ENCODE results near the gene CRACR2B. TPM values are rescaled to one million over a fixed set of nuclear protein-coding genes. Genes with fewer than 3 reads are reported as not detected.

Gene CRACR2B
- total RNA-seq, 3 donors from 2014 or later = 14.7 to 152 (median 86.2) TPM

DNA sequence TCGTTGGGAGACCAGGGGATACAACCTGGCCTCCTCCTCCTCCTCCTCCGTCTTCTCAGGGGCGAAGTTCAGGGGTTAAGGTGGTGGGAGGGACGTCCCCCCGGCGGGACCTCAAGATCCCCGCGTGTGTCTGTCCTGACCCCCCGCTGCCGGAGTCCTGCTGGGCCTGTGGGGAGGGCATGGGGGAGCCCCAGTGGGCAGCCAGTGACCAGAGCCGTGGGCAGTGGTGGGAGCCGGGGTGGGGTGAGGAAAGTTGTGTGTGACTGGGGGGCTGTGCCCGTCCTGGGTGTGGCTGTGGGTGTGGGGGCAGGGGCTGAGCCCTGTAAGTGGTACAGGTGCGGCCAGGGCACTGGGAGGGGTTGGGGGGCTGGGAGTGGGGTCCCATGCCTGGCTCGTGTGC lies 25.0 kb downstream of the CRACR2B start:
- DNase-seq (ENCODE audit: low spot score in 2 of 2) = no peak
- peak overlapping the region in 1 of 2 donors; percentile 19 for H3K27ac ChIP-seq
- H3K36me3 ChIP-seq = no peaks in the 10 kb centered on the region
- TF ChIP-seq, protein P1, sequence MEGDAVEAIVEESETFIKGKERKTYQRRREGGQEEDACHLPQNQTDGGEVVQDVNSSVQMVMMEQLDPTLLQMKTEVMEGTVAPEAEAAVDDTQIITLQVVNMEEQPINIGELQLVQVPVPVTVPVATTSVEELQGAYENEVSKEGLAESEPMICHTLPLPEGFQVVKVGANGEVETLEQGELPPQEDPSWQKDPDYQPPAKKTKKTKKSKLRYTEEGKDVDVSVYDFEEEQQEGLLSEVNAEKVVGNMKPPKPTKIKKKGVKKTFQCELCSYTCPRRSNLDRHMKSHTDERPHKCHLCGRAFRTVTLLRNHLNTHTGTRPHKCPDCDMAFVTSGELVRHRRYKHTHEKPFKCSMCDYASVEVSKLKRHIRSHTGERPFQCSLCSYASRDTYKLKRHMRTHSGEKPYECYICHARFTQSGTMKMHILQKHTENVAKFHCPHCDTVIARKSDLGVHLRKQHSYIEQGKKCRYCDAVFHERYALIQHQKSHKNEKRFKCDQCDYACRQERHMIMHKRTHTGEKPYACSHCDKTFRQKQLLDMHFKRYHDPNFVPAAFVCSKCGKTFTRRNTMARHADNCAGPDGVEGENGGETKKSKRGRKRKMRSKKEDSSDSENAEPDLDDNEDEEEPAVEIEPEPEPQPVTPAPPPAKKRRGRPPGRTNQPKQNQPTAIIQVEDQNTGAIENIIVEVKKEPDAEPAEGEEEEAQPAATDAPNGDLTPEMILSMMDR (IDR thresholded peaks at IDR 0.05) = no peak
- TF ChIP-seq POLR2AphosphoS5 (IDR thresholded peaks at IDR 0.05) = no peak
- no peak for TF ChIP-seq POLR2A (IDR thresholded peaks at IDR 0.05)
- no peaks in the 10 kb centered on the region for H3K27me3 ChIP-seq
- no peak overlapping the region for H3K4me3 ChIP-seq
- H3K9me3 ChIP-seq = no peaks in the 10 kb centered on the region
- intact Hi-C loops (cut with DNase I; ENCODE audit: low total_unique reads) = loop anchor here (10.0 kb wide), 1 partner anchor 202 kb away; no protein-coding TSS in a partner anchor
- peaks cover 13 to 15% of the 10 kb centered on the region in 2 donors for H3K4me1 ChIP-seq

DNA sequence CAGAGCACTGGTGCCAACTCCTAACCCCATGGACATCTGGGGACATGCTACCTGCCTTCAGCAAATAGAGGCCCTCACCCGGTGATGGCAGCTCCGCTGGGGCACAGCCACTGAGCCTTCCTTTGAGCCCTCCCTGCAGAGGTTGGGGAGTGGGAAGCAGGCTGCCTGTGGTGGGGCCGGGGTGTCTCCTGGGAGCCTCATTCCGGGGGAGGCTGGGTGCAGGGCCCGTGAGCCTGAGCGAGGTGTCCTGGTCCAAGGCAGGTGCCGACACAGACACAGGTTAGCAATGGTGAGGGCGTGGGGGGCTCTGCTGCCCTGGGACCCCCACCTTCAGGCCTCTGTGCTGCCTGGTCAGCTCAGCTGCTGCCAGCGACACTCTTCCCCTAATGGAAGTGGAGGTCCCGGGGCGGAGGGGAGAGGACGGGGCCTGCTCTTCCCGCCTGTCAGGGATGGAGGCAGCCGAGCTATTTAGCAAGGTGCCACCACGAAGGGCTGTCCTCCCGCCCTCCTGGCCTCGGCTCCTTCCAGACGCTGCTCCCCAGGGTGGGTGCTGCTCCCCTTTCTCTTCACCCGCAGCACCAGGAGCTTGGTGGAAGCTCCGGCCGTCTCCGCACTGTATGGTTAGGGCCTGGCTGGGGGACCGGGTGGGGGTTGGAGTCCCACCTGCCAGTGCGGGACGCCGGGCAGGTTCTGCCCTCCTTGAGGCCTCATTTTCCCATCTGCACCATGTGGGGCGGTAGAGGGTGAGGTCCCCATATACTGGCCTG lies 26.1 kb downstream of the CRACR2B start:
- peaks cover 4 to 10% of the 10 kb centered on the region in 2 donors for H3K4me1 ChIP-seq
- DNase-seq (ENCODE audit: low spot score in 2 of 2) = no peak
- H3K4me3 ChIP-seq = no peak overlapping the region
- H3K9me3 ChIP-seq = no peaks in the 10 kb centered on the region
- no peaks in the 10 kb centered on the region for H3K36me3 ChIP-seq
- intact Hi-C loops (cut with DNase I; ENCODE audit: low total_unique reads) = loop anchor here (10.0 kb wide), 1 partner anchor 201 kb away; no protein-coding TSS in a partner anchor
- no peak overlapping the region for H3K27ac ChIP-seq
- H3K27me3 ChIP-seq = no peaks in the 10 kb centered on the region
- TF ChIP-seq, protein P1 (IDR thresholded peaks at IDR 0.05) = no peak
- no peak for TF ChIP-seq POLR2AphosphoS5 (IDR thresholded peaks at IDR 0.05)
- TF ChIP-seq POLR2A (IDR thresholded peaks at IDR 0.05) = no peak

DNA sequence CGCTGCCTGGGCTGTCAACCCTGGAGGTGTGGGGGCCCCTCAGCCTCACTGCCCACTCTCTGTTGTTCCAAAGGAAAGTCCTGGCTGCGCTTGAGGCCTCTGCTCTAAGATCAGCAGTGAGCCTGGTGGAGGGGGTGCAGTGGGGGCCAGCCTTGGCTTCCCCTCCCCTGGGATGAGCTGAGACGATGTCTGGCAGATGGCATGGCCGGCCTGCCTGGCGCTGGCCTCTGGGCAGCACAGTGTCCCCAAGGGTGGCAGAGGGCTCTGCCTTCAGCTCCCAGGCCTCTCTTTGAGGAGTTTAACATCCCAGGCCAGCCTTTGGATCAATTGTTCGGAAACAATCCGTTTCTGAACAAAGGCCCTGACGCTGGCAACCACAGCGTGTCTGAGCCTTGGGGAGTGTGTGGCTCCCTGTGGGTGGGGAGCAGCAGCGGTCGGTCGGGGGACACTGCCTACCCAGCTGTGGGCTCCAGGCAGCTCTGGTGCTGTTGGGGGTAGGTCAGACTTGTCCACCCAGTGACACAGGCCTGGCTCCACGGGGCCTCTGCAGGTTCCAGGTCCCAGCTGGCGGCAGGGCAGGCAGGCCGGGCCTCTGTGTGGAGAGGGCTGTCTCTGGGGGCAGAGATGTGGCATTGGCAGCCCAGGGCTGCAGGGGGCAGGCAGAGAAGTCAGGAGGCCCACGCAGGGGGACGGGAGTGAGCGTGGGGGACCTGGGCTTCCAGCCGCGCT lies 27.0 kb downstream of the CRACR2B start:
- TF ChIP-seq POLR2AphosphoS5 (IDR thresholded peaks at IDR 0.05) (no peak), POLR2A (IDR thresholded peaks at IDR 0.05) (no peak)
- TF ChIP-seq, protein P1 (IDR thresholded peaks at IDR 0.05) = no peak
- no peak overlapping the region for H3K4me3 ChIP-seq
- H3K27ac ChIP-seq = peak overlapping the region in 1 of 2 donors; percentile 28
- peaks cover under 1 to 6% of the 10 kb centered on the region in 2 donors for H3K4me1 ChIP-seq
- no peaks in the 10 kb centered on the region for H3K9me3 ChIP-seq
- no peaks in the 10 kb centered on the region for H3K36me3 ChIP-seq
- no peaks in the 10 kb centered on the region for H3K27me3 ChIP-seq
- DNase-seq (ENCODE audit: low spot score in 2 of 2) = no peak
- intact Hi-C loops (cut with DNase I; ENCODE audit: low total_unique reads) = loop anchor here (10.0 kb wide), 1 partner anchor 200 kb away; no protein-coding TSS in a partner anchor

DNA sequence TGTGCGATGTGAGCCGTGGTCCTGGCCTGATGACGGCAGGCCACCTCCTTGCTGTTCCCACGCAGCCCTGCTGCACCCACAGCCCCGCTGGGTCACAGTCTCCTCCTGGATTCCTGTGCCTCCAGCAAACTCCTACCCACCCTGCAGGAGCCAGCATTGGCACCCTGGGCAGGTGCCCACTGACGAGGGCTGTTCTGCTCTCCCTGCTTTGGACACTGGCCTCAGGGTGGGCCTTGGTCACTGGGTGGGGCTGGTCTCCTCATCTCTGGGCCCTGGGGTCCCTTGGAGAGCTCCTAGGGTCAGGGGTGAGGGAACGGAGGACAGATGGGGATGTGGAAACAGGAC lies 27.6 kb downstream of the CRACR2B start:
- Histone ChIP-seq H3K27ac (peak overlapping the region in 1 of 2 donors; percentile 28), H3K4me3 (no peak overlapping the region), H3K4me1 (peaks cover under 1 to 4% of the 10 kb centered on the region in 2 donors), H3K27me3 (no peaks in the 10 kb centered on the region), H3K9me3 (no peaks in the 10 kb centered on the region), H3K36me3 (no peaks in the 10 kb centered on the region)
- intact Hi-C loops (cut with DNase I; ENCODE audit: low total_unique reads) = loop anchor here (10.0 kb wide), 1 partner anchor 199 kb away; no protein-coding TSS in a partner anchor
- no peak for DNase-seq (ENCODE audit: low spot score in 2 of 2)
- TF ChIP-seq, protein P1 (IDR thresholded peaks at IDR 0.05) = no peak
- TF ChIP-seq POLR2AphosphoS5 (IDR thresholded peaks at IDR 0.05) = no peak
- no peak for TF ChIP-seq POLR2A (IDR thresholded peaks at IDR 0.05)

DNA sequence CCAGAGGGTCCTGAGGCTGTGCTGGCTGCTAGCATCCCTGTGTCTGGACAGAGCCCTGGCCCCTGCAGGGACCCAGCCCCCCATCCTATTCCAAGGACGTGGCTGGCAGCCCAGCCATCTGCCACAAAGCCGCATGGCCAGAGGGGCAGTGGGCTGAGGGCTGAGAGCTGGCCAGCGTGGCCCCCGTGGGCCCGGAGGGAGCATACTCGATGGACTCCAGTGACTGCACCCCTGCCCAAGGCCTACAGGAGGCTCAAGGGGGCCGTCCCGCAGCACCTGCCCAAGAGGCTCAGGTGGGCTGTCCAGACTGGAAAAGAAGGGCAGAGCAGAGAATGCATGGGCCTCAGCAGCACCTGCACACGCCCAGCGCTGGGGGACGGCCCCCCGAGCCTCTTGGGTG lies 28.1 kb downstream of the CRACR2B start:
- Histone ChIP-seq H3K27me3 (no peaks in the 10 kb centered on the region), H3K36me3 (no peaks in the 10 kb centered on the region), H3K9me3 (no peaks in the 10 kb centered on the region), H3K27ac (no peak overlapping the region), H3K4me3 (no peak overlapping the region), H3K4me1 (peaks cover 0 to 4% of the 10 kb centered on the region in 2 donors)
- TF ChIP-seq, protein P1 (IDR thresholded peaks at IDR 0.05) = no peak
- TF ChIP-seq POLR2A (IDR thresholded peaks at IDR 0.05) = no peak
- no peak for TF ChIP-seq POLR2AphosphoS5 (IDR thresholded peaks at IDR 0.05)
- intact Hi-C loops (cut with DNase I; ENCODE audit: low total_unique reads) = loop anchor here (10.0 kb wide), 1 partner anchor 199 kb away; no protein-coding TSS in a partner anchor
- DNase-seq (ENCODE audit: low spot score in 2 of 2) = no peak
